HepG2 (cell line): ENCODE results near the gene PDK2. TPM values are rescaled to one million over a fixed set of nuclear protein-coding genes. Genes with fewer than 3 reads are reported as not detected.
A peak's percentile ranks its signal among the peaks of the same experiment; 100 is the strongest.

Experiments
- ATF1 ChIP-seq: IDR thresholded peaks from 2 replicates; pipeline ENCODE4 v1.6.1; 2016; ENCODE audit warnings: mild to moderate bottlenecking, control low read depth
- CENPBD1 ChIP-seq: sonication (generic); formaldehyde crosslinking; IDR thresholded peaks from 2 replicates; pipeline ENCODE4 v1.8.0; 2022; ENCODE audit warnings: missing genetic modification reagents, low read depth, mild to moderate bottlenecking, borderline replicate concordance
- CREB1 ChIP-seq, 2 experiments: fragments of 450-650 bp in 1 of 2; IDR thresholded peaks; 2 replicates each; pipeline ENCODE4 v1.6.1; 2016 to 2017; ENCODE audit warnings: control low read depth in 1 of 2, mild to moderate bottlenecking in 1 of 2, missing compliant biosample characterization in 1 of 2, missing genetic modification characterization in 1 of 2
- DDIT3 ChIP-seq: sonication (generic); formaldehyde crosslinking; IDR thresholded peaks from 2 replicates; pipeline ENCODE4 v1.4.0; 2020; ENCODE audit warnings: mild to moderate bottlenecking, missing genetic modification reagents
- FOXP4 ChIP-seq: sonication (generic); formaldehyde crosslinking; IDR thresholded peaks from 2 replicates; pipeline ENCODE4 v1.4.0; 2020; ENCODE audit warnings: missing genetic modification reagents
- HMG20B ChIP-seq: conservative IDR thresholded peaks from 2 replicates; pipeline ENCODE4 v1.6.1; 2016; ENCODE audit warnings: missing genetic modification reagents, missing compliant biosample characterization
- MAFF ChIP-seq: IDR thresholded peaks from 2 replicates; pipeline ENCODE4 v1.6.1; 2011; ENCODE audit warnings: low read depth, low read length, improper control_type of control experiment
- MBD4 ChIP-seq: IDR thresholded peaks from 2 replicates; pipeline ENCODE4 v1.6.1; 2012; ENCODE audit warnings: low read length, inconsistent platforms, borderline replicate concordance
- MIXL1 ChIP-seq: IDR thresholded peaks from 2 replicates; pipeline ENCODE4 v1.6.1; 2016
- NCOR1 ChIP-seq: fragments of 200-600 bp; sonication (generic); IDR thresholded peaks from 2 replicates; pipeline ENCODE4 v1.7.0; 2017; ENCODE audit warnings: antibody characterized with exemption, low read length, borderline replicate concordance
- PRDM15 ChIP-seq: sonication (generic); formaldehyde crosslinking; IDR thresholded peaks from 2 replicates; pipeline ENCODE4 v1.4.0; 2020; ENCODE audit warnings: missing genetic modification reagents
- RARA ChIP-seq: IDR thresholded peaks from 2 replicates; pipeline ENCODE4 v1.6.1; 2016; ENCODE audit warnings: missing genetic modification reagents, missing compliant biosample characterization
- SALL1 ChIP-seq: sonication (generic); formaldehyde crosslinking; IDR thresholded peaks from 2 replicates; pipeline ENCODE4 v1.8.0; 2022; ENCODE audit warnings: mild to moderate bottlenecking, missing genetic modification reagents
- SSRP1 ChIP-seq: IDR thresholded peaks from 2 replicates; pipeline ENCODE4 v1.6.1; 2016; ENCODE audit warnings: control low read depth
- THAP8 ChIP-seq: sonication (generic); formaldehyde crosslinking; IDR thresholded peaks from 2 replicates; pipeline ENCODE4 v1.5.1; 2020; ENCODE audit warnings: missing genetic modification reagents, mild to moderate bottlenecking, borderline replicate concordance
- THYN1 ChIP-seq: sonication (generic); formaldehyde crosslinking; IDR thresholded peaks from 2 replicates; pipeline ENCODE4 v1.8.1; 2023; ENCODE audit warnings: low read depth, mild to moderate bottlenecking, moderate library complexity, missing genetic modification reagents, borderline replicate concordance
- TIGD3 ChIP-seq: sonication (generic); formaldehyde crosslinking; IDR thresholded peaks from 2 replicates; pipeline ENCODE4 v1.5.1; 2020; ENCODE audit warnings: mild to moderate bottlenecking, missing genetic modification reagents, borderline replicate concordance
- ZKSCAN8 ChIP-seq: IDR thresholded peaks from 2 replicates; pipeline ENCODE4 v1.6.1; 2016; ENCODE audit warnings: borderline replicate concordance, missing genetic modification reagents, missing compliant biosample characterization
- ZNF225 ChIP-seq: sonication (generic); formaldehyde crosslinking; IDR thresholded peaks from 2 replicates; pipeline ENCODE4 v1.4.0; 2020; ENCODE audit warnings: mild to moderate bottlenecking, missing genetic modification reagents
- ZNF230 ChIP-seq: sonication (generic); formaldehyde crosslinking; IDR thresholded peaks from 2 replicates; pipeline ENCODE4 v1.4.0; 2020; ENCODE audit warnings: mild to moderate bottlenecking, missing genetic modification reagents
- ZNF75D ChIP-seq: sonication (generic); formaldehyde crosslinking; IDR thresholded peaks from 2 replicates; pipeline ENCODE4 v1.8.1; 2023; ENCODE audit warnings: missing genetic modification reagents, mild to moderate bottlenecking, borderline replicate concordance
- ZSCAN12 ChIP-seq: sonication (generic); formaldehyde crosslinking; IDR thresholded peaks from 2 replicates; pipeline ENCODE4 v1.9.0; 2021; ENCODE audit warnings: mild to moderate bottlenecking, missing genetic modification reagents
- polyA plus RNA-seq, 8 experiments: library from polyadenylated mRNA; depleted of rRNA in 3 of 8; stranded (reverse) in 7 of 8; unstranded in 1 of 8; fragments of >200 nt; fragmentation: Illumina TruSeq in 4 of 8; extraction: Trizol in 4 of 8; gene quantifications; 2 replicates each; pipeline versions ENCODE4 v1.2.1 to v1.2.3, GENCODE V29; 2011 to 2016; ENCODE audit warnings: low read depth in 4 of 8, missing spikeins in 1 of 8, mixed read lengths in 1 of 8; ENCODE audit not compliant: insufficient read depth in 1 of 8
- total RNA-seq, 5 experiments: library from RNA; depleted of rRNA; stranded (reverse); fragments of >200 nt; fragmentation: Illumina TruSeq; extraction: Trizol; gene quantifications; 2 replicates each; pipeline ENCODE4 v1.2.3, GENCODE V29; 2016; ENCODE audit warnings: low read depth in 1 of 5

PDK2 gene
- total and polyA plus RNA-seq, 2 of the 13 experiments (the other 11 are each of a cell fraction or from before 2014, with no cell fraction given): 18.5 to 59.7 TPM

- peak; percentile 71 for TF ChIP-seq SALL1 (CRISPR knock-in tag)
- TF ChIP-seq MBD4: no peak
- TF ChIP-seq CREB1 (IDR thresholded peaks at IDR 0.05): no peak
- TF ChIP-seq CREB1 (CRISPR knock-in tag; IDR thresholded peaks at IDR 0.05): no peak
- no peak for TF ChIP-seq ZNF75D (CRISPR knock-in tag)
- no peak for TF ChIP-seq MAFF
- no peak for TF ChIP-seq DDIT3
- TF ChIP-seq FOXP4 (CRISPR knock-in tag): no peak
- no peak for TF ChIP-seq THYN1 (CRISPR knock-in tag)
- TF ChIP-seq NCOR1: no peak
- no peak for TF ChIP-seq RARA
- TF ChIP-seq ZSCAN12 (CRISPR knock-in tag): no peak
- no peak for TF ChIP-seq PRDM15 (CRISPR knock-in tag)
- TF ChIP-seq CENPBD1 (CRISPR knock-in tag): no peak
- TF ChIP-seq ZNF225 (CRISPR knock-in tag): no peak
- TF ChIP-seq THAP8: no peak
- TF ChIP-seq SSRP1: no peak
- TF ChIP-seq ZNF230 (CRISPR knock-in tag): peak; percentile 54; the same call in 1 of the 2 replicates
- 0 out of 2 replicates have a peak, but pooled peaks have one; percentile 45 for TF ChIP-seq ZKSCAN8
- TF ChIP-seq MIXL1 (CRISPR knock-in tag): peak; percentile 55; the same call in 1 of the 2 replicates
- TF ChIP-seq ATF1: no peak
- 0 out of 2 replicates have a peak, but pooled peaks have one; percentile 29 for TF ChIP-seq HMG20B (CRISPR knock-in tag)
- no peak for TF ChIP-seq TIGD3 (CRISPR knock-in tag)
These were observed 56.9 kb downstream of the PDK2 start (continued) for GRCh38 chr17:50151937-50152547.
